ENCODE data around the gene CPLANE2. TPM values are rescaled to one million over a fixed set of nuclear protein-coding genes. Genes with fewer than 3 reads are reported as not detected.
"Not testable (repeated sequence)": the region's sequence is repeated elsewhere in the genome, so short reads cannot be mapped to it uniquely, and the experiment has no call there.

The CPLANE2 gene
- total RNA-seq, 2 donors from 2014 or later, result 4.1 to 5.2 TPM

- intact Hi-C loops (cut with DNase I), result no loop called here
- peak; percentile 95 for DNase-seq (ENCODE audit: low spot score)
Measured at GRCh38 chr1:16215882-16216753, 20.9 kb downstream of the CPLANE2 start.

- intact Hi-C loops (cut with DNase I); DNase-seq (ENCODE audit: low spot score): not testable (repeated sequence)
Measured at GRCh38 chr1:16215240-16215639, 21.7 kb downstream of the CPLANE2 start.

DNA sequence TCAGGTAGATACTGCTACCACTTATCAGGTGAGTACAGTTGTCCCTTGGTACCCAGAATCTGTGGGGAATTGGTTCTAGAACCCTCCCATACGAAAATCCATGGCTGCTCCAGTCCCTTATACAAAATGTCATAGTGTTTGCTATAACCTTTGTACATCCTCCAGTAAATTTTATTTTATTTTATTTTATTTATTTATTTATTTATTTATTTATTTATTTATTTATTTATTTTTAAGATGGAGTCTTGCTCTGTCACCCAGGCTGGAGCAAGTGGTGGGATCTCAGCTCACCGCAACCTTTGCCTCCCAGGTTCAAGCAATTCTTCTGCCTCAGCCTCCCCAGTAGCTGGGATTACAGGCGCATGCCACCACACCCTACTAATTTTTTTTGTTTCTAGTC is 23.4 kb downstream of the CPLANE2 start:
- DNase-seq (ENCODE audit: low spot score); intact Hi-C loops (cut with DNase I): not testable (repeated sequence)

- no peak for DNase-seq (ENCODE audit: low spot score)
- intact Hi-C loops (cut with DNase I), result no loop called here
Measured at GRCh38 chr1:16213013-16213412, 24.0 kb downstream of the CPLANE2 start.

DNA sequence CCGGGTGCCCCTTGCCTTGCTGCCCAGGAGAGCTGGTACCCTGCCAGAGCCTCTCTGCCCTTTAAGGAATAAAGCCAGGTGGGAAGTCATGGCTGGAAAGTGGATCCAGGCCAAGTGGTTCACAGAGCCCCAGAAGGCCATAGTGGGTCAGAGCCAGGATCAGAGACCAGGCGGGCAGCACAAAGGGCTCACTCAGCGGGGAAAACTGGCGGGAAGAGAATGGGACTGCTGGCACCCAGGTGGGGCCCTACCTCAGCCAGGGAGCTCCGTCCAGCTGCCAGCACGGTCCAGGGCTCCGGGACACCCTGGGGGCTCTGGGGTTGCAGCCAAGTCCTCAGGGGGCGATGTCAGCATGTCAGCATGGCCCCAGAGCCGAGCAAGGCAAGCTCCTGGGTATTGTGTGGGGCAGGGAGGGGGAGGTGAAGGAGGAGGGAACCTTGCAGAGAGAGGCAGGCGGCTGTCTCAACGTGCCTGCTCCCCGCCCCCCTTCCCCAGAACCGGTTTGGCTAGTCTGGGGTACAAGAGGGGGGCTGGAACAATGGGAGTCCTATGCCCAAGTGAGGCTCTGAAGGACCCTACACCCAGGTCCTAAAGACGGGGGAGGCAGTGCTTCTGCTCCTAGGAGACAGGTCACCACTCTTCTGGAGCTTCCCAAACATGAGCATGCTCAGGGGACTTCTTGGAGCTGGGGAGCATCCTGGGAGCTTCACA is 24.6 kb downstream of the CPLANE2 start, which contains the start of gene ARHGEF19:
ARHGEF19 (minus strand) TSS at position 402 of the 711 bp plus-strand sequence. CDS start 3,598 bp downstream, outside the sequence.
- DNase-seq (ENCODE audit: low spot score), result peak; percentile 62
- intact Hi-C loops (cut with DNase I), result no loop called here

GRCh38 chr1:16211824-16212223 is 25.2 kb downstream of the CPLANE2 start:
- DNase-seq (ENCODE audit: low spot score), result peak; percentile 56
- intact Hi-C loops (cut with DNase I), result no loop called here

GRCh38 chr1:16210581-16210980 is 26.4 kb downstream of the CPLANE2 start:
- DNase-seq (ENCODE audit: low spot score), result no peak
- intact Hi-C loops (cut with DNase I), result no loop called here

- DNase-seq (ENCODE audit: low spot score), result peak; percentile 50
- intact Hi-C loops (cut with DNase I), result loop anchor here (5.0 to 10.0 kb wide), 2 partner anchors 32 to 145 kb away; partner anchors contain the start of gene FBXO42 (in 1 of the 2)
Measured at GRCh38 chr1:16209847-16210407, 27.1 kb downstream of the CPLANE2 start.

GRCh38 chr1:16209132-16209846 is 27.7 kb downstream of the CPLANE2 start:
- intact Hi-C loops (cut with DNase I), result loop anchor here (5.0 to 10.0 kb wide), 2 partner anchors 33 to 146 kb away; partner anchors contain the start of gene FBXO42 (in 1 of the 2)
- DNase-seq (ENCODE audit: low spot score), result no peak

GRCh38 chr1:16208270-16208987 is 28.6 kb downstream of the CPLANE2 start:
- intact Hi-C loops (cut with DNase I), result loop anchor here (5.0 to 10.0 kb wide), 2 partner anchors 34 to 146 kb away; partner anchors contain the start of gene FBXO42 (in 1 of the 2)
- DNase-seq (ENCODE audit: low spot score), result peak; percentile 83

- DNase-seq (ENCODE audit: low spot score), result peak; percentile 85
- intact Hi-C loops (cut with DNase I), result loop anchor here (5.0 to 10.0 kb wide), 2 partner anchors 35 to 147 kb away; partner anchors contain the start of gene FBXO42 (in 1 of the 2)
Measured at GRCh38 chr1:16207318-16208269, 29.4 kb downstream of the CPLANE2 start.

- peak; percentile 99 for DNase-seq (ENCODE audit: low spot score)
- intact Hi-C loops (cut with DNase I), result loop anchor here (5.0 to 10.0 kb wide), 2 partner anchors 36 to 148 kb away; partner anchors contain the start of gene FBXO42 (in 1 of the 2)
Measured at GRCh38 chr1:16206547-16207317, 30.3 kb downstream of the CPLANE2 start.

DNA sequence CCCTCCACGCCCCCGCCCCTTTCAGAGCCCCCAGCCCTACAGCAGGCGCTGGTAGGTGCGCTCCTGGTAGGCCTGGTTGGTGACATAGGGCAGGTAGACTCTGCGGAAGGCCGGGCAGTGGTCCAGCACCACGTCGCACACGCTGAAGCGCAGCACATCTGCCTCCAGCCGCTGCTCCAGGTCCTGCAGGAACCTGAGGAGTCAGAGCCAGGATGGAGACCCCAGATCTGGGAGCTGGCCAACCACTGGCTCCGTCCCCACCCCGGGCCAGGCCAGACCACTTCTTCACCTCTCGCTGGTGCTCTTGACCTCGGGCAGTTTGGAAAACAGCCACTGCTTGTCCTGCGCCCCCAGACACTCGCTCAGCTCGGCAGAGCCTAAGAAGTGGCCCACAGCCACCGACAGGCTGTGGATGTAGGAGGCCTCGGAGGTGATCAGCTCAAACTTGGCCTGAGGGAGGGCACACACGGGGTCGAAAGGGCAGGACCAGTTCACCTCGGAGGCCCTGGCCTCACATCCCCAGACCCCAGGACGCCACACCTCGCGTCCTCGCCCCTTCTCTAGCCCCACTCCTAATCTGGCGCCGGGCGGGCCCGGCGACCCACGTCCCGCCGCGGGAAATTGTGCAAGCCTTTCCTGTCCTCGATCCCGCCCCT is 31.0 kb downstream of the CPLANE2 start:
- intact Hi-C loops (cut with DNase I), result loop anchor here (5.0 to 10.0 kb wide), 2 partner anchors 36 to 149 kb away; partner anchors contain the start of gene FBXO42 (in 1 of the 2)
- no peak for DNase-seq (ENCODE audit: low spot score)

DNA sequence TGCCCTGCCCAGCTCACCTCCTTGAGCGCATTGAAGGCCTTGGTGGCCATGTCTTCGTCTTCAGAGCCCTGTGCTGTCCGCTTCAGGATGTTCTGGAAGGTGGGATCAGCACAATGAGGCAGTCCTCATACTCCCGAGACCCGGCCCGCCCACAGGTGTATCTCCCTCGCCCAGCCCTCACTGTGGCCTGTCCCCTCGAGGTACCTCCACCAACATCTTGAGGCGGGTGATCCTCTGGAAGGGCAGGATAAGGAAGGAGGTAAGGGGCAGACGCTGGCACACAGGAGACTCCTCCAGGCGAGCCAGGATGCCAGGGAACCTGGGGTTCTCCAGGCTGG is 31.7 kb downstream of the CPLANE2 start:
- intact Hi-C loops (cut with DNase I), result loop anchor here (5.0 to 10.0 kb wide), 2 partner anchors 37 to 149 kb away; partner anchors contain the start of gene FBXO42 (in 1 of the 2)
- peak; percentile 81 for DNase-seq (ENCODE audit: low spot score)

- intact Hi-C loops (cut with DNase I), result loop anchor here (5.0 to 10.0 kb wide), 2 partner anchors 38 to 150 kb away; partner anchors contain the start of gene FBXO42 (in 1 of the 2)
- DNase-seq (ENCODE audit: low spot score), result no peak
Measured at GRCh38 chr1:16204634-16205333, 32.2 kb downstream of the CPLANE2 start.

Data from posterior vena cava (tissue), 2 donors.